ENCODE results near the gene C10orf95.

- TF ChIP-seq CTCF (IDR thresholded peaks at IDR 0.05) (no peak), POLR2A (IDR thresholded peaks at IDR 0.05) (no peak)
Measured at GRCh38 chr10:102455893-102456471, 4.6 kb upstream of the C10orf95 start.
